Nucleus accumbens (tissue), 56 donors: Measurements from ENCODE around the gene LTB4R.

Experiments used
- DNase-seq, 56 donors: peaks; one replicate each; lab custom pipeline; 2025; lab: John Stamatoyannopoulos, UW

Gene LTB4R, protein sequence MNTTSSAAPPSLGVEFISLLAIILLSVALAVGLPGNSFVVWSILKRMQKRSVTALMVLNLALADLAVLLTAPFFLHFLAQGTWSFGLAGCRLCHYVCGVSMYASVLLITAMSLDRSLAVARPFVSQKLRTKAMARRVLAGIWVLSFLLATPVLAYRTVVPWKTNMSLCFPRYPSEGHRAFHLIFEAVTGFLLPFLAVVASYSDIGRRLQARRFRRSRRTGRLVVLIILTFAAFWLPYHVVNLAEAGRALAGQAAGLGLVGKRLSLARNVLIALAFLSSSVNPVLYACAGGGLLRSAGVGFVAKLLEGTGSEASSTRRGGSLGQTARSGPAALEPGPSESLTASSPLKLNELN

DNA sequence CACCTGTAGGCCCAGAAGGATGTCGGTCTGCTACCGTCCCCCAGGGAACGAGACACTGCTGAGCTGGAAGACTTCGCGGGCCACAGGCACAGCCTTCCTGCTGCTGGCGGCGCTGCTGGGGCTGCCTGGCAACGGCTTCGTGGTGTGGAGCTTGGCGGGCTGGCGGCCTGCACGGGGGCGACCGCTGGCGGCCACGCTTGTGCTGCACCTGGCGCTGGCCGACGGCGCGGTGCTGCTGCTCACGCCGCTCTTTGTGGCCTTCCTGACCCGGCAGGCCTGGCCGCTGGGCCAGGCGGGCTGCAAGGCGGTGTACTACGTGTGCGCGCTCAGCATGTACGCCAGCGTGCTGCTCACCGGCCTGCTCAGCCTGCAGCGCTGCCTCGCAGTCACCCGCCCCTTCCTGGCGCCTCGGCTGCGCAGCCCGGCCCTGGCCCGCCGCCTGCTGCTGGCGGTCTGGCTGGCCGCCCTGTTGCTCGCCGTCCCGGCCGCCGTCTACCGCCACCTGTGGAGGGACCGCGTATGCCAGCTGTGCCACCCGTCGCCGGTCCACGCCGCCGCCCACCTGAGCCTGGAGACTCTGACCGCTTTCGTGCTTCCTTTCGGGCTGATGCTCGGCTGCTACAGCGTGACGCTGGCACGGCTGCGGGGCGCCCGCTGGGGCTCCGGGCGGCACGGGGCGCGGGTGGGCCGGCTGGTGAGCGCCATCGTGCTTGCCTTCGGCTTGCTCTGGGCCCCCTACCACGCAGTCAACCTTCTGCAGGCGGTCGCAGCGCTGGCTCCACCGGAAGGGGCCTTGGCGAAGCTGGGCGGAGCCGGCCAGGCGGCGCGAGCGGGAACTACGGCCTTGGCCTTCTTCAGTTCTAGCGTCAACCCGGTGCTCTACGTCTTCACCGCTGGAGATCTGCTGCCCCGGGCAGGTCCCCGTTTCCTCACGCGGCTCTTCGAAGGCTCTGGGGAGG is at the start of gene LTB4R:
Gene LTB4R, plus strand, starts transcription at position 857 of the 959 bp plus-strand sequence. CDS start 4,150 bp downstream, outside the sequence.
- peak in 44 of 56 donors; percentile 15 to 77 (median 54) for DNase-seq

DNA sequence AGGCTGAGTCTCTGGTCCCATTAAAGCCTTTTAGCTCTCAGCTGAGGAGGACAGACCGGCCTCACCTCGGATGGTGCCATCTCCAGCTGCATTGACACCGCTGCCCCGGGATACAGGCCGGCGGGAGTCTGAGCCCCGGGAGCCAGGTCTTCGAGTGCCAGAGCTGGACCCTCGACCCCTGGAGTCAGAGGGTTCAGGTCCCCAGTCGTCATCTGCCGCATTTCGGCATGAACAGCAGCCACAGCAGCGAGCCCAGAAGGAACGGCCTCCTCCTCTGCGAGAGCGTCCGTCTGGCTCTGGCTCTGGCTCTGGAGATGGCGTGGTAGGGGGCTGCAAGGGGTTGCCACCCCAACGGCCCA is 49.4 kb upstream of the LTB4R start:
- DNase-seq: no peak

DNA sequence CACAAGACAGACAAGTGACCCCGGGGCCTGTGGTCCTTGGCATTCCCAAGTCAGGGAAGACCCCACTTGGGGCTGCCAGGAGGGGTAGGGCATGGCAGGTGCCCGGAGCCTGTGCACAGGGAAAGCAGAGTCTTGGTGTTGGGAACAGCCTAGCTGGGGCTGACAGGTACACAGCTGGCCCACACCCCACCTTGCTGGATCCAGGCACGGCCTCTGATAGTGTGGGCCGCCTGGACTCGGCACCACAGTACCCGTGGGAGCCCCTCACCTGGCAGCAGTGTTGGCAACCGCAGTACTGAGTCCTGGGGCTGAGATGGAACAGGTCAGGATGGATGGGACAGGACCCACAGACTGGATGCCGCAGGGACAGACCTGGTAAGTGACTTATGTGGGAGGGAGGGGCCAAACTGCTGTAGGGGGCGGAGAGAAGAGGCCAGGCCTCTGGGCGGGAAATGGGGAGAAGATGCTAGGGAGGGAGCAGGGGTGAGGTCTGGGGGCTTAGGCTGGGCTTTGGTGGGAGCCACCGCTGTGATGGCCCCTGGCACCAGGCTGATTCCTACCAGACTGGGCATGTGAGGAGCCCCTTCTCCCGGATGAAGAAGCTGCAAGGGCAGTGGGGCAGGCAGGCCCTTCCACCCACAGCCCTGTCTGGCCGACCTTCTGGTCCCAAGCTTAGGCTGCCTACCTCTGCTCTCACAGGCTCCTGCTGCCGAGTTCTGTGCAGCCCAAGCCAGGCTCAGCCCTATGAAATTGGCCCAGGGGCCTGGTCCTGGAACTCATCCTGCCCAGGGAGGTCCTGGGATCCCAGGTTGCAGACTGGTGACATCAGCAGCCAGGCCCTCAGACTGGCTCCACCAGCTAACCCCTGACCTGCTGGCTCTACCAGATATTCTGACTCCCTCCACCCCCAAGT is 48.2 kb upstream of the LTB4R start, which contains the start of gene TGM1:
Gene TGM1, minus strand, starts transcription at position 357 of the 913 bp plus-strand sequence. CDS start 825 bp downstream, outside the sequence.
- no peak for DNase-seq

DNA sequence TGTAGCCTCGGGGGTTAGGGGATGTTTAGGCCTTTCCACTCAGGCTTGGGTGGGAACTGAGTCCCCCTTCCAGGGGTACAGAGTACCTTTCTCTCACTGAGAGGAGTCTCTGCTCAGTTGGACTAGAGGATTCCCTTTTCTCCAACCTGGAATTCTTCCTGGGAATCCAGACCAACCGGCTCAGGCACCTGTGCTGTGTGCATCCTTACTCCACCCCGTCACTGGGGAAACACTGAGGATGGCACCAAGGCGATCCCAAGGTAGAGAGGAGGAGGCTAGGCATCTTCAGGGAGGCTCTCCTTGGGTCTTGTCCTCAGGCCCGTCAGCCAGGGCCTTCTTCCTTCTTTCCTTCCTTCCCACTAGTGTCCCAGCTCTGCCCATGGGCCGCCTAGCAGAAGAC is 47.5 kb upstream of the LTB4R start:
- DNase-seq: no peak

DNA sequence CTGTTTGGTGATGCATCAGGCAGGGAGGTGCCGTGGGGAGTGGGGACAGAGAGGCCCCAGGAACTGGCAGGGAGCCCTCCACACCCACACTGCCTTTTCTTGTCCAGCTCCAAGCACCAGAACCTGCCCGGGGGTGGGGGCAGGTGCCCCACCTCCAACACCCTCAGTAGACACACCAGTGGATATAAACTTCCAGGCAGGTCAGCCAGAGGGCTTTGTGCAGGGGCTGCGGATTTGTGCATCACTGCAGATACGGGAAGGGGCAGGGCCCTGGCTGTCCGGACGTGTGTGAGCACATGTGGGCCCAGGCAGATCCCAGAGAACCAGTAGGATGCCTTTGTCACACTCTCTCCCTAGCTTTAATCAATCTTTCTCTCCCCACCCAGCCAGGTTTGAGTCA is 47.0 kb upstream of the LTB4R start:
- no peak for DNase-seq

- no peak for DNase-seq
Observed at GRCh38 chr14:24266344-24267244, 44.7 kb upstream of the LTB4R start.

DNA sequence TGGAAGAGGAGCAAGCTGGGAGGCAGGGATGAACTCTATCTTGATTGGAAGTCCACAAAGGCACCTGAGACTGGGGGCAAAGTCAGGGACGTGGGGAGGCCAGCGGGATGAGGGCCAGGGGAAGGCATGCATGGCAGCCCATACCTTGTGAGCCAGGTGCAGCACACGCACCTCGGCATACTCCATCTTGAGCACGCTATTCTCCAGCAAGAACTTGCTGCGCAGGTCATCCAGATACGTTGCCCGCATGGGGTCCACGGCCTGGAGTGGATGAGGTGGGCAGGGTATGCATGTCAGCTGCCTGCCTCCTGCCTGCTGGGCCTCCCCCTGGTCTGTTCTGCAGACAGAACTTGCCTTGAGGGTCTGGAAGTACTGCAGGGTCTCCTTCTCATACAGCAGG is 43.8 kb upstream of the LTB4R start:
- DNase-seq: no peak

- no peak for DNase-seq
Observed at GRCh38 chr14:24268225-24268624, 43.1 kb upstream of the LTB4R start.

- no peak for DNase-seq
Observed at GRCh38 chr14:24269368-24269767, 41.9 kb upstream of the LTB4R start.

DNA sequence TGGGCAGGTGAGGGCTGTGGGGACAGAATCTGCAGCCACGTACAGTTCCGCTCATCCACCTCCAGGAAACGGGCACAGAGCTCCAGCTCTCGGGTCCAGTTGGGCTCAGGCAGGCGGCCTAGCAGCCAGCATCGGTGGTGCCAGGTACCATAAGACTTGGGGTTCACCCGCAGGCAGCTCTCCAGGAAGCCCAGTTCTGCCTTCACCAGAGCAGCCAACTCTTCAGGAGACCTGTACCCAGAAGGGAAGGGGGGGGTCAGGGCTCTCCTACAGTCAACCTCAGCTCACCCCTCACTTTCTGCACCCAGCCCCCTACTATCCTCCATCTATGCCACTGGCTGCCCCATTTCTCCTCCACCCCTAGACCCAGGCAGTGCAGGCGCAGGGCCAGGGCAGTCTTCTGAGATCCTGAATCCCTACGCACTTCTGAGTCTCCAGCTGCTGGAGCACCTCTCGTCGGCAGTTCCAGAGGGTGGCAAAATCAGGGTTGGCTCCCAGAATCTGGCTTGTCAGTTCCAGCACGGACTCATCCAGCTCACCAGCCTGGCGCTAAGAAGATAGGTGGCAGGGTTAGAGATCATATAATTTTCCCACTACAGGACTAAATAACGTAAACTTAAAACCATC is 41.3 kb upstream of the LTB4R start:
- no peak for DNase-seq

GRCh38 chr14:24270537-24271133 is 40.7 kb upstream of the LTB4R start:
- DNase-seq: peak in 2 of 56 donors; percentile 41 to 49

DNA sequence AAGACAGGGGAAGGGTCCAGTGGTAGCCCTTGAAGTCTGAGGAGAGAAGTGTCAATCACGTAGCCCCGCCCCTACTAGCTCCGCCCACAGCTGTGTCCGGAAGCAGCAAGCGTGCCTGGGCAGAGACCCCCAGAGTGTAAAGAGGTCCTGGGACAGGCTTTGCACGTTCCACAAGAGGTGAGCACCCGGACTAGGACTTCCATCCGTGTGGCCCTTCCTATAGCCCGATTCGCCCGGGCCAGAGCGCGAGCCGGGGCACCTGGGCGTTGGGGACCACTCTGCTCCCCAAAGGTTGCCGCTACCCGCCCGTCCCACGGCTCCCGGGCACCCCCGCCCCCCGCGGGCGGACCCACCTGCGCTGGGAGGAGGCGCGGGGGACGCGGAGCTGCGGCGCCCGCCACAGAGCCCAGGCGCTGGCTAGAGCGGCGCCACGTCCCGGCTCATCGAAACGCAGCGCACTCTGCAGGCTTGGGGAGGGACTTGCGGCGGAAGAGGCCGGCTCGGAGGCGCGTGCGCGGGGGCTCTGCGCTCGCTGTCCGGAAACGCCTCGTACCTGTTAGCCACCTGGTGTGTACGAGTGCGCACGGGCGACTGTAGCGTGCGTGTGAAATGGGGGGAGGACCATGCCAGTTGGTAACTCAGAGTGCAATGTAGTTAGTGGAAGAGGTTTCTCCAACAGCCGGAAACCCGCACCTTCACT is 40.0 kb upstream of the LTB4R start, which contains the start of gene RABGGTA:
Gene RABGGTA, minus strand, starts transcription at position 464 of the 700 bp plus-strand sequence. CDS start 482 bp downstream, outside the sequence.
- DNase-seq: peak in 55 of 56 donors; percentile 27 to 87 (median 72)

DNA sequence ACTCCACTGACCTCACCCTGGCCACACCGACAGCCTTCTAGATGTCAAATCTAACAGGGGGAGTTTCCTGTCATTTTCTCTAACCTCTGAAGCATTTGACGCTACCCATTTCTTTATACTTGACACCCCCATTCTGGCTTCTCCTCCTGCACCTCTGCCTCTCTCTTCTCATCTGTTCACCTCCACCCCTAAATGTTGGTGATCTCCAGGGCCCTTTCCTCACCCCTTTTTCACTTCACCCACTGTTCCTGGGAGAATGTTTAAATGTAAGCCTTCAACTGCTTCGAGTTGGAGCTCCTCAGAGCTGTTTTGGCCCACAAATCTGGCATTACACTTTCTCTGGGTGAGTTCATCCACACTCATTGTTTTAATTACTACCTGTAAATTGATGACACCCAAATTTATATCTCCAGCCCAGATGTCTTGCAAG is 39.5 kb upstream of the LTB4R start:
- no peak for DNase-seq

DNA sequence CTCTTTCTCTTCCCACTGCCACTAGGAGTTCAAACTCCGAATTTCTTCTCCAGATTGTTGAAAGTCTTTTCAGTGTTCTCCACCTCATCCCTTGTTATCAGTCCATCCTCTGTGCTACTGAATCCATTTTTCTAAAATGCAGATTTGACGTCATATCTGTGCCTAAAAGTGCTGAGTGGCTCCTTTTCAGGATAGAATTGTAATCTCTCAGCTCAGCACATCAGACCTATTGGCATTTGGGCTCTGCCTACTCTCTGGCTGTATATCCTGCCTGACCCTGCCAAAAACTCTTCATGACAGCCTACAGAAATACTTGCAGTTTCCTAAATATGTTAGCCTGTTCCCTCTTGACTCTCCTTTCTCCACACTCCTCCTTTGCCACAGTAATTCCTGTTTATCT is 38.8 kb upstream of the LTB4R start:
- no peak for DNase-seq

- DNase-seq: no peak
Observed at GRCh38 chr14:24273422-24273998, 37.8 kb upstream of the LTB4R start.

DNA sequence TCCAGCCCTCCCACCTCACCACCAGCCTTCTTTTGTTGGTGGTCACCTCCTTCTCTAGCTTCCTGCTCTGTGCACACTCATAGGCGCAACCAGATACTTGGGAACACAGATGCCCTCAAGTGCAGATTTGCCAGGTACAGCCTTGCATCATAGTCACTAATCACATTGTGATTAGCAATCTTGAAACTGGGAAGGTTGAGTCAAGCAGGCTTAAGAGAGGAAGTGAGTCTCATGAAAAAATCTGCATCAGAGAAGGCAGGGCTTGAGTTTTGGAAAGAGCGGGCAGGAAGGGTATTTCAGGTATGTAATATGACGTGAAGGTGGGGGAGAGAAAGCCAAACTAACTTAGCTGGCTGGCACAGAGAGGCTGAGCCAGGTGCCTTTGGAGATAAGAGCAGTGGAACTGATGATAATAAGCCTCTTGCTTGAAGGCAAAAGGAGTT is 37.2 kb upstream of the LTB4R start:
- DNase-seq: peak in 2 of 56 donors; percentile 3 to 11

DNA sequence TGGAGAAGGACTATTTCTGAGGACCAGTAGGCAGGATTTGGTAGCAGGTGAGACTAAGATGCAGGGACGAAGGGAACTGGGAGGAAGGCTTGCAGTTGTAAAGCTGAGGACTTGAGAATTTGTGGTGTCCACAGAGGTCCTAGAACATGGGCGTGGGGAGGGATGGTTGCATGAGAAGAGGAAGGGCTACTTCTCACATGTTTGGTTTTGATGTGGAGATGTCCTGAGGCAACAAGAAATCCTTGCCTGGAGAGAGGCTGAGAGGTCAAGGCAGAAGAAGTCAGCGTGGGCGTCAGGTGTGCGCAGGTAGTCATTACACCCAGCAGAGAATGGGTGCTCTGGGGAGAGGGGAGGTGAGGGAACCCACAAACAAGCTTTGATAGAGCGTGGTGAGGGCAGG is 34.2 kb upstream of the LTB4R start:
- DNase-seq: no peak
